GM12878 (cell line): Measurements from ENCODE around the gene JMJD6. TPM values are rescaled to one million over a fixed set of nuclear protein-coding genes. Genes with fewer than 3 reads are reported as not detected.
A peak's percentile ranks its signal among the peaks of the same experiment; 100 is the strongest.

ENCODE experiments used
- CBFB ChIP-seq: IDR thresholded peaks from 2 replicates; pipeline ENCODE4 v1.6.1; 2016; ENCODE audit warnings: antibody characterized with exemption, low read depth
- DPF2 ChIP-seq: fragments of 450-650 bp; IDR thresholded peaks from 2 replicates; pipeline ENCODE4 v1.6.1; 2017; ENCODE audit warnings: mild to moderate bottlenecking
- HCFC1 ChIP-seq: fragments of 150-350 bp; IDR thresholded peaks from 2 replicates; pipeline ENCODE4 v1.6.1; 2014; ENCODE audit warnings: low read length
- IRF4 ChIP-seq: IDR thresholded peaks from 2 replicates; pipeline ENCODE4 v1.6.1; 2011; ENCODE audit warnings: low read depth, low read length
- KDM1A ChIP-seq: fragments of 200-600 bp; sonication (generic); IDR thresholded peaks from 2 replicates; pipeline ENCODE4 v1.6.1; 2016; ENCODE audit warnings: borderline replicate concordance
- NFYA ChIP-seq: IDR thresholded peaks from 2 replicates; pipeline ENCODE4 v1.6.1; 2011; ENCODE audit warnings: low read depth, mild to moderate bottlenecking, low read length, improper control_type of control experiment, borderline replicate concordance
- NRF1 ChIP-seq: conservative IDR thresholded peaks from 2 replicates; pipeline ENCODE4 v1.6.1; 2011; ENCODE audit warnings: mild to moderate bottlenecking, low read depth, low read length, improper control_type of control experiment
- RAD51 ChIP-seq: fragments of 450-650 bp; IDR thresholded peaks from 2 replicates; pipeline ENCODE4 v1.6.1; 2016; ENCODE audit warnings: moderate library complexity, mild to moderate bottlenecking, inconsistent platforms
- SUPT20H ChIP-seq: IDR thresholded peaks from 2 replicates; pipeline ENCODE4 v1.6.1; 2011; ENCODE audit warnings: low read depth, mild to moderate bottlenecking, low read length, moderate library complexity, borderline replicate concordance; ENCODE audit not compliant: control insufficient read depth
- TAF1 ChIP-seq: IDR thresholded peaks from 2 replicates; pipeline ENCODE4 v1.6.1; 2011; ENCODE audit warnings: mild to moderate bottlenecking, low read depth, low read length, borderline replicate concordance
- TCF3 ChIP-seq: IDR thresholded peaks from 2 replicates; pipeline ENCODE4 v1.6.1; 2012; ENCODE audit warnings: low read depth, mild to moderate bottlenecking, low read length, borderline replicate concordance; ENCODE audit not compliant: insufficient read depth
- WRNIP1 ChIP-seq: IDR thresholded peaks from 2 replicates; pipeline ENCODE4 v1.6.1; 2011; ENCODE audit warnings: low read depth, low read length, improper control_type of control experiment, borderline replicate concordance
- YY1 ChIP-seq: IDR thresholded peaks from 2 replicates; pipeline ENCODE4 v1.6.1; 2011; ENCODE audit warnings: low read depth, mild to moderate bottlenecking, low read length
- ZNF622 ChIP-seq: fragments of 450-650 bp; IDR thresholded peaks from 2 replicates; pipeline ENCODE4 v1.6.1; 2017; ENCODE audit warnings: mild to moderate bottlenecking, inconsistent platforms
- ZSCAN29 ChIP-seq: fragments of 450-650 bp; IDR thresholded peaks from 2 replicates; pipeline ENCODE4 v1.6.1; 2017; ENCODE audit warnings: mild to moderate bottlenecking, moderate library complexity
- polyA plus RNA-seq, 11 experiments: library from polyadenylated mRNA; depleted of rRNA in 4 of 11; unstranded in 6 of 11; stranded (reverse) in 5 of 11; fragments of >200 nt; fragmentation: Nextera tagmentation in 4 of 11; fragmentation: Illumina TruSeq in 1 of 11; extraction: Ambion mirVana in 4 of 11; extraction: Trizol in 1 of 11; gene quantifications; 1 replicate in 1 of 11; 2 replicates in 10 of 11; pipeline versions ENCODE4 v1.2.1 to v1.2.3, GENCODE V29; 2011 to 2016; ENCODE audit warnings: inconsistent platforms in 2 of 11, missing spikeins in 2 of 11, low read depth in 1 of 11
- total RNA-seq, 4 experiments: library from RNA; depleted of rRNA in 3 of 4; stranded (reverse); fragments of >200 nt in 3 of 4; fragmentation: Illumina TruSeq in 1 of 4; extraction: Trizol in 1 of 4; gene quantifications; 2 replicates each; pipeline versions ENCODE4 v1.2.1 to v1.2.3, GENCODE V29; 2013 to 2021
- TF ChIP-seq, protein P1 (sequence below): IDR thresholded peaks from 2 replicates; pipeline ENCODE4 v1.6.1; 2012; ENCODE audit warnings: improper control_type of control experiment, low read depth, low read length; ENCODE audit not compliant: insufficient replicate concordance
- TF ChIP-seq, protein P2 (sequence below): fragments of 450-650 bp; IDR thresholded peaks from 2 replicates; pipeline ENCODE4 v1.6.1; 2016; ENCODE audit warnings: mild to moderate bottlenecking, moderate library complexity, borderline replicate concordance
- TF ChIP-seq, protein P3 (sequence below): fragments of 450-650 bp; IDR thresholded peaks from 2 replicates; pipeline ENCODE4 v1.6.1; 2014; ENCODE audit warnings: mild to moderate bottlenecking
- TF ChIP-seq, protein P4 (sequence below): IDR thresholded peaks from 2 replicates; pipeline ENCODE4 v1.6.1; 2011; ENCODE audit warnings: mild to moderate bottlenecking, low read depth, low read length, moderate library complexity; ENCODE audit not compliant: insufficient replicate concordance

Gene JMJD6
- total and polyA plus RNA-seq, 10 of the 15 experiments (the other 5 are each of a cell fraction or from before 2014, with no cell fraction given): 1.2 to 36.0 (median 22.2) TPM

DNA sequence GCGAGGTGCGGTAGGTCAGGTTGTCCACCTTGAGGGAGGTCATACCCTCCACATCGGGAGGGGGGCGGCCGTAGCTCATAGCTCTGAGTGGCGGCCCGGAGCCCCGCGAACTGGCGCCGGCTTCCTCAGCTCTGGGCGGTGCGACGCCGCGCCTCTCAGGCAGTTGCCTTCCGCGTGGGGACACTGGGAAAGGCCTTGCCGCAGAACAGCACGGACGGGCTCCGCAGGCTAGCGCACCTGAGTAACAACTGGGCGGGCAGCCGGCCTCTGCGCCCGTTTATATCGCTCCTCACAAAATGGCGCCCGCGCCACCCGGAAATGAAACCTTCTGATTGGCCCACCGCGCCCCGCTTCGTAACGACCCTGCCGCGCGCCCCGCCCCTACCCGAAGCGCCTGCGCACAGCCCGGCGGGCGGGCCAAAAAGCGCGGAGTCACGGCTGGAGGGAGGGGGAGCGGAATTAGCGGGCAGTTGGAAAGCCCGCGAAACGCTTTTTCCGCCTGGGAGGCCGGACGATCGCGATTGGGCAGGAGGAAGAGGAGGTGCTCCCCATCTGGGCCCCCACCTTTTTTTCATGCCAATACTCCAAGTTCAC, 10.8 kb upstream of the JMJD6 start, which contains the start of gene SRSF2 (continued):
- TF ChIP-seq, protein P1, sequence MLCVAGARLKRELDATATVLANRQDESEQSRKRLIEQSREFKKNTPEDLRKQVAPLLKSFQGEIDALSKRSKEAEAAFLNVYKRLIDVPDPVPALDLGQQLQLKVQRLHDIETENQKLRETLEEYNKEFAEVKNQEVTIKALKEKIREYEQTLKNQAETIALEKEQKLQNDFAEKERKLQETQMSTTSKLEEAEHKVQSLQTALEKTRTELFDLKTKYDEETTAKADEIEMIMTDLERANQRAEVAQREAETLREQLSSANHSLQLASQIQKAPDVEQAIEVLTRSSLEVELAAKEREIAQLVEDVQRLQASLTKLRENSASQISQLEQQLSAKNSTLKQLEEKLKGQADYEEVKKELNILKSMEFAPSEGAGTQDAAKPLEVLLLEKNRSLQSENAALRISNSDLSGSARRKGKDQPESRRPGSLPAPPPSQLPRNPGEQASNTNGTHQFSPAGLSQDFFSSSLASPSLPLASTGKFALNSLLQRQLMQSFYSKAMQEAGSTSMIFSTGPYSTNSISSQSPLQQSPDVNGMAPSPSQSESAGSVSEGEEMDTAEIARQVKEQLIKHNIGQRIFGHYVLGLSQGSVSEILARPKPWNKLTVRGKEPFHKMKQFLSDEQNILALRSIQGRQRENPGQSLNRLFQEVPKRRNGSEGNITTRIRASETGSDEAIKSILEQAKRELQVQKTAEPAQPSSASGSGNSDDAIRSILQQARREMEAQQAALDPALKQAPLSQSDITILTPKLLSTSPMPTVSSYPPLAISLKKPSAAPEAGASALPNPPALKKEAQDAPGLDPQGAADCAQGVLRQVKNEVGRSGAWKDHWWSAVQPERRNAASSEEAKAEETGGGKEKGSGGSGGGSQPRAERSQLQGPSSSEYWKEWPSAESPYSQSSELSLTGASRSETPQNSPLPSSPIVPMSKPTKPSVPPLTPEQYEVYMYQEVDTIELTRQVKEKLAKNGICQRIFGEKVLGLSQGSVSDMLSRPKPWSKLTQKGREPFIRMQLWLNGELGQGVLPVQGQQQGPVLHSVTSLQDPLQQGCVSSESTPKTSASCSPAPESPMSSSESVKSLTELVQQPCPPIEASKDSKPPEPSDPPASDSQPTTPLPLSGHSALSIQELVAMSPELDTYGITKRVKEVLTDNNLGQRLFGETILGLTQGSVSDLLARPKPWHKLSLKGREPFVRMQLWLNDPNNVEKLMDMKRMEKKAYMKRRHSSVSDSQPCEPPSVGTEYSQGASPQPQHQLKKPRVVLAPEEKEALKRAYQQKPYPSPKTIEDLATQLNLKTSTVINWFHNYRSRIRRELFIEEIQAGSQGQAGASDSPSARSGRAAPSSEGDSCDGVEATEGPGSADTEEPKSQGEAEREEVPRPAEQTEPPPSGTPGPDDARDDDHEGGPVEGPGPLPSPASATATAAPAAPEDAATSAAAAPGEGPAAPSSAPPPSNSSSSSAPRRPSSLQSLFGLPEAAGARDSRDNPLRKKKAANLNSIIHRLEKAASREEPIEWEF: no peak
- TF ChIP-seq ZSCAN29: no peak
- no peak for TF ChIP-seq ZNF622
- TF ChIP-seq SUPT20H: no peak
- no peak for TF ChIP-seq NFYA
- peak; percentile 99 for TF ChIP-seq YY1
- TF ChIP-seq IRF4: no peak
- no peak for TF ChIP-seq KDM1A
- peak; percentile 98 for TF ChIP-seq TAF1
- TF ChIP-seq TCF3: peak; percentile 94
- TF ChIP-seq RAD51: no peak
- peak; percentile 22; the same call in 1 of the 2 replicates for TF ChIP-seq DPF2
- TF ChIP-seq CBFB: peak; percentile 97
- TF ChIP-seq HCFC1: peak; percentile 61; the same call in 1 of the 2 replicates
- TF ChIP-seq, protein P2, sequence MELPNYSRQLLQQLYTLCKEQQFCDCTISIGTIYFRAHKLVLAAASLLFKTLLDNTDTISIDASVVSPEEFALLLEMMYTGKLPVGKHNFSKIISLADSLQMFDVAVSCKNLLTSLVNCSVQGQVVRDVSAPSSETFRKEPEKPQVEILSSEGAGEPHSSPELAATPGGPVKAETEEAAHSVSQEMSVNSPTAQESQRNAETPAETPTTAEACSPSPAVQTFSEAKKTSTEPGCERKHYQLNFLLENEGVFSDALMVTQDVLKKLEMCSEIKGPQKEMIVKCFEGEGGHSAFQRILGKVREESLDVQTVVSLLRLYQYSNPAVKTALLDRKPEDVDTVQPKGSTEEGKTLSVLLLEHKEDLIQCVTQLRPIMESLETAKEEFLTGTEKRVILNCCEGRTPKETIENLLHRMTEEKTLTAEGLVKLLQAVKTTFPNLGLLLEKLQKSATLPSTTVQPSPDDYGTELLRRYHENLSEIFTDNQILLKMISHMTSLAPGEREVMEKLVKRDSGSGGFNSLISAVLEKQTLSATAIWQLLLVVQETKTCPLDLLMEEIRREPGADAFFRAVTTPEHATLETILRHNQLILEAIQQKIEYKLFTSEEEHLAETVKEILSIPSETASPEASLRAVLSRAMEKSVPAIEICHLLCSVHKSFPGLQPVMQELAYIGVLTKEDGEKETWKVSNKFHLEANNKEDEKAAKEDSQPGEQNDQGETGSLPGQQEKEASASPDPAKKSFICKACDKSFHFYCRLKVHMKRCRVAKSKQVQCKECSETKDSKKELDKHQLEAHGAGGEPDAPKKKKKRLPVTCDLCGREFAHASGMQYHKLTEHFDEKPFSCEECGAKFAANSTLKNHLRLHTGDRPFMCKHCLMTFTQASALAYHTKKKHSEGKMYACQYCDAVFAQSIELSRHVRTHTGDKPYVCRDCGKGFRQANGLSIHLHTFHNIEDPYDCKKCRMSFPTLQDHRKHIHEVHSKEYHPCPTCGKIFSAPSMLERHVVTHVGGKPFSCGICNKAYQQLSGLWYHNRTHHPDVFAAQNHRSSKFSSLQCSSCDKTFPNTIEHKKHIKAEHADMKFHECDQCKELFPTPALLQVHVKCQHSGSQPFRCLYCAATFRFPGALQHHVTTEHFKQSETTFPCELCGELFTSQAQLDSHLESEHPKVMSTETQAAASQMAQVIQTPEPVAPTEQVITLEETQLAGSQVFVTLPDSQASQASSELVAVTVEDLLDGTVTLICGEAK: peak; percentile 93
- TF ChIP-seq, protein P3, sequence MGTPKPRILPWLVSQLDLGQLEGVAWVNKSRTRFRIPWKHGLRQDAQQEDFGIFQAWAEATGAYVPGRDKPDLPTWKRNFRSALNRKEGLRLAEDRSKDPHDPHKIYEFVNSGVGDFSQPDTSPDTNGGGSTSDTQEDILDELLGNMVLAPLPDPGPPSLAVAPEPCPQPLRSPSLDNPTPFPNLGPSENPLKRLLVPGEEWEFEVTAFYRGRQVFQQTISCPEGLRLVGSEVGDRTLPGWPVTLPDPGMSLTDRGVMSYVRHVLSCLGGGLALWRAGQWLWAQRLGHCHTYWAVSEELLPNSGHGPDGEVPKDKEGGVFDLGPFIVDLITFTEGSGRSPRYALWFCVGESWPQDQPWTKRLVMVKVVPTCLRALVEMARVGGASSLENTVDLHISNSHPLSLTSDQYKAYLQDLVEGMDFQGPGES: no peak; the same call in 1 of the 2 replicates
- TF ChIP-seq WRNIP1: no peak
- TF ChIP-seq NRF1: peak; percentile 80
- TF ChIP-seq, protein P4, sequence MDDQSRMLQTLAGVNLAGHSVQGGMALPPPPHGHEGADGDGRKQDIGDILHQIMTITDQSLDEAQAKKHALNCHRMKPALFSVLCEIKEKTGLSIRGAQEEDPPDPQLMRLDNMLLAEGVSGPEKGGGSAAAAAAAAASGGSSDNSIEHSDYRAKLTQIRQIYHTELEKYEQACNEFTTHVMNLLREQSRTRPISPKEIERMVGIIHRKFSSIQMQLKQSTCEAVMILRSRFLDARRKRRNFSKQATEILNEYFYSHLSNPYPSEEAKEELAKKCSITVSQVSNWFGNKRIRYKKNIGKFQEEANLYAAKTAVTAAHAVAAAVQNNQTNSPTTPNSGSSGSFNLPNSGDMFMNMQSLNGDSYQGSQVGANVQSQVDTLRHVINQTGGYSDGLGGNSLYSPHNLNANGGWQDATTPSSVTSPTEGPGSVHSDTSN: peak; percentile 15
